Fibroblast of upper back skin (primary cell): ENCODE measurements around the gene RHBDD1.

Experiments used
- DNase-seq: peaks from one replicate; pipeline ENCODE4 v3.0.0-alpha.2; 2013

Gene RHBDD1

DNA sequence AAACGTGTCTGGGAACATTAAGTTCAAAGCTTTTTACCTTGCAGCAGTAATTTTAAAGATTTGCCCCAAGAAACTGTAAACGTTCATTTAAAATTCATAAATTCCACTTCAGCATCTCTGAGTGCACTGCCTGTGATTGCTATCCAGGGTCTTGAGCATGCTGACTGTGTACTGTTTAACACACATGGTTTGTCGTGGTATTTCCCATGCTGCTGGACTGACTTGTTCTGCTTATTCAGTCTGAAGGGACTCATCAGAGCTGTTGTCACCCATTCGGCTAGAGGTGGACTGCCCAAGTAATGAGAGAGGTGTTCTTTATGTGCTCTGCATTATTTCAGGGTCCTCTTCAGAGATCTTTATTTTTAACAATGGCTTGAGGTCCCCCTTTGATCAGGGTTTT, 53.1 kb downstream of the RHBDD1 start:
- DNase-seq, result peak; percentile 35

- DNase-seq, result no peak
Measured at GRCh38 chr2:226890286-226890685, 54.4 kb downstream of the RHBDD1 start.

DNA sequence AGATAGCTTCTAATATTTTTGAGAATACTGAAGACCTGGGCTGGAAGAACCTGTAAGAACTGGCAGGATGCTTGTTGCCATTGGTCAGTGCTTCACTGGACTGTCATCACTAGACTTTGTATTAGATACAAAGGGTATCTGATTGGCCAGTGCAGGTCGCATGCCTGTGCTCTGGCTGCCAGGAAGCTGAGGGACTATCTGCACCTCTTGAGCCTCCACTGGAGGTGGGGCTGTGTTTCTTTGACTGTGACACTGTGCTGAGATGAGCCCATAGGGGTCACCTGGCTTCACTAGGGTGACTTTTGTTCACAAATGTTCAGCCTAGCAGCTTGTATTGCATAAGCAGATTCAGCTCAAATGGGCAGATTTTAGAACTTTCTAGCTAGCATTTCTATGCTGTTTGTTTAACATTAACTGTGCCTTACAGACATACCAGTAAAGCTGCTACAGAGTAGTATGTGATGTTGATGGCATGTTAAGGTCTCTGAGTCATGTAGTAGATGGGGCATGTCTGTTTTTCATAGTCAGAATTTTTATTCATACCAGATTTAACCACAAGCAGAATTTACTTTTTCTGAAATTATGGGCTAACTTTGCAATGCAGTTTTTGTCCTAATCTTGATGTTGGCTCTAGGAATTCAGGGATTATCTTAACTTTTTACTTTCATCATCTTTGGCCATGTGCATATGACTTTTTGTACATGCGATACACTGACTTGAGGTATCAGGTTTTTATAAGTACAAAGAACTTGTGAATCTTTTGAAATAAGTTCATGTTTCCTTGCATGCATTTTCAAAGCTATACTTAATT, 56.1 kb downstream of the RHBDD1 start:
- DNase-seq, result peak; percentile 95

- DNase-seq, result peak; percentile 65
Measured at GRCh38 chr2:226892729-226893128, 56.9 kb downstream of the RHBDD1 start.

DNA sequence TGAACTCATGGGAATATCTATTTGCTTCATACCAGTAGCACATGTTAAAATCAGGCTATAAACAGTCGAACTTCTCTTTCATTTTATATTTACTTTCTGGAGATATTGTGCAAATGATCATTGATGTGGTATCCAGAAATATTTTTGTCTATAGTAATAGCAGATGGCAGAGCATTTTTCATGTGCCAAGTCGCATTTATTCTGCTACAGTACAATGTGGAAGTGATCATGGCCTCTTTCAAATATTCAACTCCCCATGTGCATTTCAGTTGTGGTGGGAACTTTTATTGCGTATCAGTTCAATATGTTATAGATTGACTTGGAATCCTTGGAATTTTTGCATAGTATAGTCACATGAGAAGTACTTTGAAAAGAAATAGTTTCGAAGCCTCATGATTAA, 57.4 kb downstream of the RHBDD1 start:
- DNase-seq, result peak; percentile 98

- DNase-seq, result no peak
Measured at GRCh38 chr2:226894752-226895151, 58.9 kb downstream of the RHBDD1 start.

DNA sequence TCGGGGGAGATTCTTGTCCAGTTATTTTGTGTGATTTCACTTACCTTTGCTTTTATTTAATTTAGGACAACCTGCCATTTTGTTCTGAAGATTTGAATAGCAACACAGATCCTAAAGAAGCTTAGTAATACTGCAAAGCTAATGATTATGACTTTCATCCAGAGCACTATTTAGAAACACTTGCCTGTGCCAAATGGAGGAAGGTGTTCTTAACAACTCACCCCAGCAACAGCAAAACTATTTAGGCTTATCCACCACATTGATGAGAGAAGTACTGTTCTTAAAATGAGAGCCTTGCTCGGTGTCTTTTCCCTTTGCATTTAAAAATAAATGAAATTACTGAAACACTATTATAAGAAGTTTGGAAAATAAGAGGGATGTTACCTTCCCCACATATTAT, 59.7 kb downstream of the RHBDD1 start:
- DNase-seq, result no peak

DNA sequence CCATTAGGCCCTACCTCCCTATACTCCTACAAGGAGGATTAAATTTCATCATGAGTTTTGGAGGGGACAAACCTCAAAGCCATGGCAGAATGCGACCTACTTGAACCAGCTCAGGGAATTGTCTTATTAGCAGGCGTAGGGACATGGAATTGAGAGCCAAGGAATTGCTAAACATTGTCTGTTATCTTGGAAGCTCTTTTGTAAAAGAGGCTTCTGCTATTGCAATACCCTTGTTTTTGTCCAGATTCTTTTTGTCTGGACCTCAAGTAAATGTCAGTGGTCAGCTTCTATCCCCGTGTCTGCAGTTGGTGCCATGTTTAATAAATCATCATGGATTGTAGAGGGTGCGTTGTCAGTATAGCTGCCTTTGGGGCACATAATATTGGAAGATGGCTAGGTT, 62.3 kb downstream of the RHBDD1 start:
- no peak for DNase-seq

- no peak for DNase-seq
Measured at GRCh38 chr2:226898897-226899296, 63.0 kb downstream of the RHBDD1 start.

DNA sequence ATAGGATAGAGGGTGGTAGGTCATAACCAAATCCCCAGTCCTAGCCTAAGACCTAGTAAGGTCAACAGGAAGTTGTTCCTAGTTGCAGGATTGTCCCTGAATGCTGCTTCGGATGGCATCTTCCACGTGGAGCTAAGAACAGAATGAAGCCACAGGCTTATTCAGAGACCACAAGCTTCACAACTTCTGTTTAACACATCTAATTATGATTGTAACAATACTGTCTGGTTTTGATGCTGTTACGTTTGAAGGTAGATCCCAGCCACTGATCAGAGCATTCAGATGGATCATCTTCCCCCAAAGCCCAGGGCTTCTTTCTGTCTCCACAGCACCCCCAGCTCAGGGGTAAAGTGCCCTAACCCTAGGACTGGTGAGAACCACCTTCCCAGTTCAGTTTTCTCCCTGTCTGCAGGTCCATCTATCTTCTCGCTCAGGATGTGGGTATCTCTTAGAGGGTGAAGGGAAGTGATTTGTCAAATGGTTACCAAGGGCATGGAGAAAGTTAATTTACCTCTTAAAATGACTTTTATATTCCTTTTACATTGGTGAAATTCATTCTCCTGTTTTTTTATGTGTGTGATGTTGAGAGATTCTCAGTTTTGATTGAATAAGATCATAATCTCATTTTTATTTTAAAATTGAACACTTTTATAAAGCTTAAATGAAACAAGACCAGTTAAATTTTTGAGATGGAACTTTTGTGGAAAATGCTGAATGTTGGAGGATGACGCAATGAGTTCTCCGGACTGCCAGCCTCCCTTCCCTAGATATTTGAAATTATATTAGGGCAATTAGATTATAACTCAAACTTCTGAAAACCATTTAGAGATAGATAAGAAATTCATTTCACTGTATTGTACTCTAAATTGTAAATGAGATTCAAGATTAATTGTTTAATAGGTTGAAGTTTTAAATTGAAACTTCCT, 66.5 kb downstream of the RHBDD1 start:
- DNase-seq, result no peak

DNA sequence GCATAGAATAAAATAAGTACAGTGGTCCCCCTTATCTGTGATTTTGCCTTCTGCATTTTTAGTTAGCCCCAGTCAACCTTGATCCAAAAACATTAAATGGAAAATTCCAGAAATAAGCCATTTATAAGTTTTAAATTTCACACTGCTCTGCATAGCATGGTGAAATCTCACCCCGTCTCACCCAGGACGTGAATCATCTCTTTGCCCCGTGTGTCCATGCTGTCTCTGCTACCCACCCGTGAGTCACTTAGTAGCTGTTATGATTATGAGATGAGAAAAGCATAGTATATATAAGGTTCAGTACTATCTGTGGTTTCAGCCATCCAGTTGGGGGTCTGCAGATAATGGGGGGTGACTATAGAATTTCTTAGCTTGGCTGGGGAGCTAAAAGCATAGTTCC, 67.3 kb downstream of the RHBDD1 start:
- peak; percentile 85 for DNase-seq

DNA sequence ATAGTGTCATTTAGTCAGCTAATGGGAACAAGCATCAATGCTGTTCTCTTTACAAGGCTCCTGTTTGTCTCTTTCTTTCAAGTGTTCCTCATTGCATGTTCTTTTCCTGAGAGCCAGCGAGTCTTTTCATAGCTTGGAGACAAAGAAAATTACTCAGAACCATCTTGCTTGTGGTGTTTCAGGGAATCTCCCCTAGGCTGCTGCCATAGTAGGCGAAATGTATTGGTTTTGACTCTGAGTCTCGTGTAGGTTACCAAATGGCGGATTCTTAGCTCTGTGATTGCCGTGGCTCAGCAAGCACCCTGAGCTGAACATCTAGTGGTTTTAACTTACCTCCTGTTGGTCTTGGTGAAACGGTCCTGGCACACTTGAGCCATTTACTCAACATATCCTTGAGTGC, 68.7 kb downstream of the RHBDD1 start:
- DNase-seq, result no peak

- DNase-seq, result no peak
Measured at GRCh38 chr2:226905718-226906117, 69.9 kb downstream of the RHBDD1 start.

- DNase-seq, result no peak
Measured at GRCh38 chr2:226906163-226906693, 70.4 kb downstream of the RHBDD1 start.

- DNase-seq, result no peak
Measured at GRCh38 chr2:226909126-226909525, 73.3 kb downstream of the RHBDD1 start.

DNA sequence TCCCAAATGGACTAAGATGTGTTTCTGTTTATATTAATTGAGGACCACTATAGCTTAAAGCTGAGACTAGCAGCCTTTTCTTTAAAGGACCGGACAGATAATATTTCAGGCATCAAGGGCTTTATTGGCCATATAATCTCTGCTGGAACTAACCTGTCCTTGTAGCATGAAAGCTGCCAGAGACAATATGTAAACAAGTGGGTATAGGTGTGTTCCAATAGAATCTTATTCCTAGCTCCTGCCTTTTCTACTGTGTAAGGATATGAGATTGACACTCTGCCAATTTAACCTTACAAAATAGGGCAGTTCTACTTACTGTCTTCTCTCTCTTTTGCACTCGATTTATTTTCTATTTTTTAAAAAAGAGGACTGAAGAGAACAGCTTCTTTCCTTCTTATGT, 74.0 kb downstream of the RHBDD1 start:
- no peak for DNase-seq

- no peak for DNase-seq
Measured at GRCh38 chr2:226910384-226910783, 74.5 kb downstream of the RHBDD1 start.

DNA sequence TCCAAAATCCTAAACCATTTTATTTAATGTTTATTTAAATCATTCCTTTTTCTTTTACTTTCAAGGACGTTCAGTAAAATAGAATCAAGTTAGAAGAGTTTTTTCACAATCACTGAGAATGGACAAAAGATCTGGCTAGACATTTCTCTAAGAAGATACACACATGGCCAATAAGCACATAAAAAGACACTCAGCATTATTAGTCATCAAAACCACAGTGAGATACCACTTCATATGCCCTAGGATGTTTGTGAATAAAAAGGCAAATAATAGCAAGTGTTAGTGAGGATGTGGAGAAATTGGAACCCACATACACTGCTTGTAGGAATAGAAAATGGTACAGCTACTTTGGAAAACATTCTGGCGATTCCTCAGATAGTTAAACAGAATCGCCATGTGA, 76.1 kb downstream of the RHBDD1 start:
- DNase-seq, result peak; percentile 37

DNA sequence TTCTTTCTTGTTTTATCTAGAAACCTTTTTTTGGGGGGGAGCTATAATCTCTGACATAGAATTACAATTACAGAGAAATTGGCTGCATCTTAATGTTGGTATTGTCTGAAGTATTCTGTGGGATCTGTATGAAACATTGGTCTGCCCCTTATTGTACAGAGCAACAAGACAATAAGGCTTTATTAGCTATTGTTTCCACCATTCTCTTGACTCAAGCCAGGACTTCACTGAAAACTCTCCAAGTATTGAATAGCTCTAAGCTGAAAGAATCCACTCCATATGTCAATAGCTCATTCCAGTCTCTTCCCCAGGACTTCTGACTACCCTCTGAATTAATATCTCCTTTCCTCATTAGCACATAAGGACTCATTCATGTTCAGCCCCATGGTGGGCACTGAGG, 77.8 kb downstream of the RHBDD1 start:
- no peak for DNase-seq

DNA sequence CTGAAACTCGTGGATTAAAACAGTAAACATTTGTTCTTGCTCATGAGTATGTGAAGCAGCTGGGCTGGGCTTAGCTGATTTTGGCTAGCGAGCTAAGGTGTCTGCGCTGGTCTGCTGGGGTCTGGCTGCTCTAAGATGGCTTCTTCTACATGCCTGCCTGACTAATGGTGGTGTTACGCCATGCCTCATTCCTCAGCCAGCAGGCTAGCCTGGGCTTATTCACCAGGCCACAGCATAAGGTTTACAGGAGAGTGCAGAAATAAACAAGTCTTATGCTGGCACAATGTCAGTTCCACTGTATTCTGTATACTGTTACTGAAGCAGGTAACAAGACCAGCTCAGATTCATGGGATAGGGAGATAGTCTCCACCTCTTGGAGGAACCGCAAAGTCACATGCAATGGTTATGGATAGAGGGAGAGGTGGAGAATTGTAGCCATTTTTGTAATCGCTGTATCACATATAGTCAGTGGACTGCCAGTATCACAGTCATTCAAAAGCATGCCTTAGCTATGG, 80.0 kb downstream of the RHBDD1 start:
- DNase-seq, result peak; percentile 57

DNA sequence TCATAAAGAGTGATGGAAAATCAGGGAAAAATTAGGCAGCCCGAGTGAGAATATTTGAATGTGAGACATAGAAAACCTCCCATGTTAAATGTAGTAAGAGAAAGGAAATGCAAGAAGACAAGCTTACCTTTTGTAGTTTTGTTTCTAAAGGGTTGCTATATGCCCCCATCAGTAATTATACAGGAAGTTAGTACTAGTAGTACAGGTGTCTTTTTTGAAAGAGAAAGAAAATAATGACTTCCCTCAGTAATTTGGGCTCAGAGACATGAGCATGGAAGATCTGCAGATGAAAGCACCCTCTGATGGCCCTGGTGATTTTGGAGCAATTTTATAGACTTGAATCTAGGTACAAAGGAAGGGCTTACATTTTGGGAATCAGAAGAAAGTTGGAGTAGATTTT, 80.8 kb downstream of the RHBDD1 start:
- DNase-seq, result no peak

GRCh38 chr2:226932443-226932842, 96.6 kb downstream of the RHBDD1 start:
- no peak for DNase-seq

DNA sequence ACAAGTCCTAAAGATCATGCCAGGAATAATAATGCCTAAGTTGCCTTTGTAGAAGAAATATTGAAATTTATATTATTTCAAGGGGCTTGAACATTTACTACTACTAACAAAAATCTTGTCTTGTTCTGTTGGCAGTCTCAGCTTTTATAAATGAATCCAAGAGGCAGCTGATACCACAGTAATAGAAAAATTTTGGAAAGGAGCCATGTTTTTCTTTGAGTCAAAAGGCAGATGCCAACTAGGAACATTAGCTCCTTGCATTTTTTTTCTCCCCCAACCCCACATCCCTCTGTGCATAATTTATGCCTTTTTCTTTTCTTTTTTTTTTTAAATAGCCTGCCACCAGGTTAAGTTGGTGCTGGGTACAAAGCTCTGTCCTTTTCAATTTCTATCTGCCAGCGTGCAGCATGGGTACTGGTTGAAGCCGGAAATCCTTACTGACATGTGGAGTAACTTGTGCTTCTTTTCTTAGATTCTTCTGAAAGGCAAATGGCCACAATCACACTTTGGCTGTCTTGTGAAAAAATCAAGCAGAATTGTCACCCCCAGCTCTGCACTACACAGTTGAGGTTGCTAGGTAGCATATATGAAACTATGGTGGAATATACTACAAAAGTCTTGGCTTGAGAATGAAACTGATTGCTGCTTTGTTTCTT, 98.8 kb downstream of the RHBDD1 start:
- DNase-seq, result peak; percentile 22
